Muscle of leg (tissue), 11 donors: ENCODE results near the gene C16orf87. TPM values are rescaled to one million over a fixed set of nuclear protein-coding genes. Genes with fewer than 3 reads are reported as not detected.

Experiments used
- DNase-seq: peaks from one replicate; pipeline ENCODE4 v3.0.0; 2013
- H3K27ac ChIP-seq: one replicate; pipeline ENCODE4 v1.5.1; 2013; ENCODE audit warnings: mild to moderate bottlenecking, low read length, control low read depth
- H3K27me3 ChIP-seq: one replicate; pipeline ENCODE4 v1.6.1; 2013; ENCODE audit warnings: low read length; ENCODE audit not compliant: control insufficient read depth, insufficient read depth
- H3K36me3 ChIP-seq: one replicate; pipeline ENCODE4 v1.6.1; 2013; ENCODE audit warnings: low read length; ENCODE audit not compliant: control insufficient read depth, insufficient read depth
- H3K4me1 ChIP-seq: one replicate; pipeline ENCODE4 v1.6.1; 2013; ENCODE audit warnings: low read length; ENCODE audit not compliant: control insufficient read depth, insufficient read depth
- H3K4me3 ChIP-seq: one replicate; pipeline ENCODE4 v1.5.1; 2013; ENCODE audit warnings: low read length, control low read depth
- H3K9me3 ChIP-seq: replicated peaks from 2 replicates; pipeline ENCODE4 v1.6.1; 2013; ENCODE audit warnings: low read depth, low read length; ENCODE audit not compliant: control insufficient read depth
- WGBS: methylation state at CpG from one replicate; pipeline ENCODE4 v1.1.5; 2013; ENCODE audit warnings: missing lambda C conversion rate; ENCODE audit not compliant: insufficient coverage; 5-methylcytosine and 5-hydroxymethylcytosine counted together
- polyA plus RNA-seq, 8 donors: library from polyadenylated mRNA; unstranded; fragments of 120-200 nt; gene quantifications; one replicate each; pipeline versions ENCODE4 v1.2.1 to v1.2.3, GENCODE V29; 2013; ENCODE audit warnings: inconsistent platforms in 1 of 8, low replicate concordance in 1 of 8; ENCODE audit not compliant: insufficient read length in 8 of 8, insufficient read depth in 1 of 8
- total RNA-seq: library from RNA; stranded (reverse); fragments of 120-200 nt; gene quantifications from one replicate; pipeline ENCODE4 v1.2.4, GENCODE V29; 2013

Gene C16orf87
- total and polyA plus RNA-seq, 9 donors, result 19.3 to 25.4 (median 22.6) TPM

DNA sequence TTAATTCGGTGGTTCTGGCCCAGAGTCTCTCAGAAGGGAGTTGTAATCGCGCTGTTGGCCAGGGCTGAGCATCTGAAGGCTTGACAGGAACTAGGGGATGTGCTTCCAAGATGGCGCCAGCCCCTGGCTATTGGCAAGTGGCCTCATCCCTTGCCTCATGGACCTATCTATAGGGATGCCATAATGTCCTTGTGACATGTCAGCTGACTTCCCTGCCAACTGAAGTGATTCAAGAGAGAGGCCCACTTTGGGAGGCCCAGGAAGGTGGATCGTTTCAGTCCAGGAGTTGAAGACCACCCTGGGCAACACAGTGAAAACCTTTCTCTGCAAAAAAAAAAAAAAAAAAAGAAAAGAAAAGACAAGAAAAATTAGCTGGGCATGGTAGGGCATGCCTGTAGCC lies 15.0 kb upstream of the C16orf87 start:
- Histone ChIP-seq H3K36me3 (no peaks in the 10 kb centered on the region), H3K4me1 (no peaks in the 10 kb centered on the region), H3K9me3 (peaks cover 4% of the 10 kb centered on the region), H3K27ac (no peak overlapping the region), H3K27me3 (peaks cover 14% of the 10 kb centered on the region), H3K4me3 (no peak overlapping the region)
- 93% methylated on average over 3 of the region's 5 CpGs for WGBS
- no peak for DNase-seq

DNA sequence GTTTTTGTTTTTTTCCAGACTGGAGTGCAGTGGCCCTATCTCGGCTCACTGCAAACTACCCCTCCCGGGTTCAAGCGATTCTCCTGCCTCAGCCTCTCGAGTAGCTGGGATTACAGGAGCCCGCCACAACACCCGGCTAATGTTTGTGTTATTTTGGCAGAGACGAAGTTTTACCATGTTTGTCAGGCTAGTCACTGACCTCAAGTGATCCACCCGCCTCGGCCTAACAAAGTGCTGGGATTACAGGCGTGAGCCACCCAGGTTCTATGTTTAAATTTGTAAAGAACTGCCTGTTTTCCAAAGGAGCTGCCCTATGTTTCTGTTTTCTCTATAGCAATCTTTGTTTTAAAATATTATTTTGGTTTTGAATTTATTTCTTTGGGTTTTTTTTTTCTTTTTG lies 13.8 kb upstream of the C16orf87 start:
- 93% methylated on average over 9 of the region's 10 CpGs for WGBS
- no peaks in the 10 kb centered on the region for H3K36me3 ChIP-seq
- peaks cover 14% of the 10 kb centered on the region for H3K27me3 ChIP-seq
- H3K4me1 ChIP-seq, result no peaks in the 10 kb centered on the region
- no peak overlapping the region for H3K27ac ChIP-seq
- H3K9me3 ChIP-seq, result peaks cover 4% of the 10 kb centered on the region
- no peak for DNase-seq
- no peak overlapping the region for H3K4me3 ChIP-seq

DNA sequence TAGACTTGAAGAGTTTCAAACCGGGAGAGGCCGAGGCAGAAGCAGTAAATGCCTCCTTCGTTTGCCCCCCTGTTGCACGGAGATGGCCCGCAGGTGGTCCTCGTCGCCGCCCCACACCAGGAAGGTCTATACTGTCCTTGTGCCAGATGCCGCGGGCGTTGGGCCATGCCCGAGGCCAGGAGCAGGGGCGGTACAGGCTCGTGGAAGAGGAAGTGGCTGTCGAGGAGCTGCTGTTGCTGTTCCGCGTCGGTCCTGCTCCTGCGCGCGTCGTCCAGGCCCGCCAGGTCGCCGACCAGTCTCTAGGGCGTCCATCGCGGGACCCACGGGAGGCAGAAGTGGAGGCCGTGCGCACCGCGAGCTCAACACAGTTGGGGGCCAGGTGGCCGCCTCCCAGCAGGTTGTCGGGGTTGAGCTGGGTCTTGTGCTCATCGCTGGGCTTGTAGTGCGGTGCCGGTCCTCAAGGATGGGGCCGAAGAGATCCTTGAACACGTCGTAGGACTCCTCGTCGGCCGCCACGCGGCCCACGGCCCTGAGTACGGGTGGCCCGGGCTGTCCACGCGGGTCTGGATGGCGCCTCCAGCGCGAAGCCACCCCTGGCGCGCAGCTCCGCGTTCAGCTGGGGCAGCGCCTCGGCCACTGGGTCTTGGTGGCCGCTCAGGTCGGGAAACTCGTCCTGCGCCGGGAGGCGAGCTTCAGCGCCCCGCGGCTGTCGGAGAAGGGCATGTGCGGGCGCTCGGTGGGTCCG lies 13.1 kb upstream of the C16orf87 start:
- H3K36me3 ChIP-seq, result no peaks in the 10 kb centered on the region
- WGBS, result 24% methylated on average over 57 of the region's 74 CpGs
- no peak overlapping the region for H3K27ac ChIP-seq
- no peaks in the 10 kb centered on the region for H3K4me1 ChIP-seq
- H3K27me3 ChIP-seq, result peaks cover 14% of the 10 kb centered on the region
- H3K9me3 ChIP-seq, result peaks cover 4% of the 10 kb centered on the region
- no peak overlapping the region for H3K4me3 ChIP-seq
- DNase-seq, result no peak

DNA sequence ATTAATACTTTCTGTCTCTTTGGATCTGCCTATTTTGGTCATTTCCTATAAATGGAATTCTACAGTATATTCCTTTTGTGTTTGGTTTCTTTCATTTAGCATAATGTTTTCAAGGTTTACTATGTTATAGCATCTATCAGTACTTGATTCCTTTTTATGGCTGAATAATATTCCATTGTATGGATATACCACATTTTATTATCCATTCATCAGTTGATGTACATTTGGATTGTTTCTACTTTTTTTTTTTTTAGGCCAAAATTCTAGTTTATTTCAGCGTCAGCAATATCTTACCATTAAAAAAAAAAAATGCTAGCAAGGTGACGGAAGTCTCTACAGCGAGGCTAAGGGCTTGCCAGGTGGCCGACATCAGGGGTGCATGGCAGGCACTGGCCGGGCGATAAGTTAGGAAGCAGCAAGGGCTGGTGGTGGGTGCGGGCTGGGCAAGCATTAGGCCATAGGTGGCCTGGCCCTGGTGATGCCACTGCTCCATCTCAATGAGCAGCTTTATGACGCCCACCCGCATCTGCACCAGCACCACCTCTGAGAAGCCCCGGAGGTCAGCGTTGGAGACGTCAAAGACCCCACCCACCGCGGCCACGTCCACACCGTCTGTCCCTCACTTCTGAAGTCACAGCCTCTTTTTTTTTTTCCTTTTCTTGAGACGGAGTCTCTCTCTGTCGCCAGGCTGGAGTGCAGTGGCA lies 11.4 kb upstream of the C16orf87 start:
- Histone ChIP-seq H3K36me3 (no peaks in the 10 kb centered on the region), H3K27me3 (peaks cover 14% of the 10 kb centered on the region), H3K9me3 (peaks cover 4% of the 10 kb centered on the region), H3K27ac (no peak overlapping the region), H3K4me3 (no peak overlapping the region), H3K4me1 (no peaks in the 10 kb centered on the region)
- no peak for DNase-seq
- whole genome bisulfite sequencing, result 92% methylated on average over 17 of the region's 18 CpGs

DNA sequence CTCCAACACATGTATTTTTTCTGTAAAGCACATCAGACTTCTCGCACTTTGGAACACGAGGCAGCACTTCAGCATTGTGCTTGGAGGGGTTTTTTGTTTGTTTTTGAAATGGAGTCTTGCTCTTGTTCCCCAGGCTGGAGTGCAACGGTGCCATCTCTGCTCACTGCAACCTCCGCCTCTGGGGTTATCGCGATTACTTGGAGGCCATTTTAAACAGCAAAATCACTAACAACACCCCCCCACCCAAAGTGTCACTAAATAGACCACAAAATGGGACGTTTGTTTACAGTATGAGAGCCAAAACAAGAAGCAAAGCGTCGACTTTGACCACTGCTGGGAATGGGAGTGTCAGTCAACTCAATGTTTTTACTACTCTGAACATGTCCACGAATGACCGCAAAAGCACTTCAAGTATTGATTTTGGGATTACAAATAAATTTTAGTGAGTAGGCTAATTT lies 9.0 kb upstream of the C16orf87 start:
- peaks cover 4% of the 10 kb centered on the region for H3K9me3 ChIP-seq
- WGBS, result no CpG with 5 or more reads among the region's 11 CpGs
- H3K27ac ChIP-seq, result no peak overlapping the region
- H3K4me1 ChIP-seq, result no peaks in the 10 kb centered on the region
- H3K4me3 ChIP-seq, result no peak overlapping the region
- H3K36me3 ChIP-seq, result no peaks in the 10 kb centered on the region
- no peak for DNase-seq
- peaks cover 14% of the 10 kb centered on the region for H3K27me3 ChIP-seq

DNA sequence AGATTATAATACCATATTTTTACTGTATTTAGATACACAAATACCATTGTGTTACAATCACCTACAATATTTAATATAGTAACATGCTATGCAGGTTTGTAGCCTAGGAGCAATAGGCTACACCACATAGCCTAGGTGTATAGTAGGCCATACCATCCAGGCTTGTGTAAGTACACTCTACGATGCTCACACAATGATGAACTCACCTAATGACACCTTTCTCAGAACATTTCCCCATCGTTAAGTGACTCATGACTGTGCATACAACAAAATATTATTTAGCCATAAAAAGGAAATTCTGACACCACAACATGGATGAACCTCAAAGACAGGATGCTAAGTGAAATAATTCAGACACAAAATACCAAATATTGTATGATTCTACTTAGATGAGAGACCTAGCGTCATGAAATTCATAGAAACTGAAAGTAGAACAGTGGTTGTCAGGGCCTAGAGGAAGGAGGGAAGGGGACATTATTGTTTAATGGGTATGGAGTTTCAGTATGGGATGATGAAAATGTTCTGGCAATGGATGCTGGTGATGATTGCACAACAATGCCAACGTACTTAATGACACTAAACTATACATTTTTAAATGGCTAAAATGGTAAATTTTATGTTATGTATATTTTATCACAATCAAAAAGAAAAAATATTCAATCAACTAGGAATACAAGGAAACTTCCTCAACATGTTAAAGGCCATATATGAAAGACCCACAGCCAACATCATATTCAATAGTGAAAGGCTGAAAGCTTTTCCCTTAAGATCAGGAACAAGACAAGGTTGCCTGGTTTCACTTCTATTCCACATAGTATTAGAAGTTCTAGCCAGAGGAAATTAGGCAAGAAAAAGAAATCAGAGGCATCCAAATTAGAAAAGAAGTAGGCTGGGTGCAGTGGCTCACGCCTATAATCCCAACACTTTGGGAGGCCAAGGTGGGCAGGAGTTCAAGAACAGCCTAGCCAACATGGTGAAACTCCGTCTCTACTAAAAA lies 5.9 kb upstream of the C16orf87 start:
- Histone ChIP-seq H3K27ac (no peak overlapping the region), H3K4me3 (no peak overlapping the region), H3K4me1 (no peaks in the 10 kb centered on the region), H3K36me3 (no peaks in the 10 kb centered on the region), H3K27me3 (peaks cover 3% of the 10 kb centered on the region), H3K9me3 (no peaks in the 10 kb centered on the region)
- DNase-seq, result no peak
- WGBS, result 60% methylated on average over 1 of the region's 6 CpGs

DNA sequence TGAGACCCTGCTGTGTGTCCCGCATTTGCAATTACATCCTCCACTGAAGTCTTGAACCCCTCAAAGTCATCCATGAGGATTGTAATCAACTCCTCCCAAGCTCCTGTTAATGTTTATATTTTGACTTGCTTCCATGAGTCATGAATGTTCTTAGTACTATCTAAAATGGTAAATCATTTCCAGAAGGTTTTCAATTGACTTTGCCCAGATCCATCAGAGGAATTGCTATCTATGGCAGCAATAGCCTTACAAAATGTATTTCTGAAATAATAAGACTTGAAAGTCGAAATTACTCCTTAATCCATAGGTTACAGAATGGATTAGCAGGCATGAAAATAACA lies 2.5 kb upstream of the C16orf87 start:
- Histone ChIP-seq H3K36me3 (no peaks in the 10 kb centered on the region), H3K27me3 (peaks cover 3% of the 10 kb centered on the region), H3K4me1 (peaks cover 3% of the 10 kb centered on the region), H3K4me3 (no peak overlapping the region), H3K27ac (no peak overlapping the region), H3K9me3 (no peaks in the 10 kb centered on the region)
- no peak for DNase-seq
- WGBS, result no CpG with 5 or more reads among the region's 2 CpGs

DNA sequence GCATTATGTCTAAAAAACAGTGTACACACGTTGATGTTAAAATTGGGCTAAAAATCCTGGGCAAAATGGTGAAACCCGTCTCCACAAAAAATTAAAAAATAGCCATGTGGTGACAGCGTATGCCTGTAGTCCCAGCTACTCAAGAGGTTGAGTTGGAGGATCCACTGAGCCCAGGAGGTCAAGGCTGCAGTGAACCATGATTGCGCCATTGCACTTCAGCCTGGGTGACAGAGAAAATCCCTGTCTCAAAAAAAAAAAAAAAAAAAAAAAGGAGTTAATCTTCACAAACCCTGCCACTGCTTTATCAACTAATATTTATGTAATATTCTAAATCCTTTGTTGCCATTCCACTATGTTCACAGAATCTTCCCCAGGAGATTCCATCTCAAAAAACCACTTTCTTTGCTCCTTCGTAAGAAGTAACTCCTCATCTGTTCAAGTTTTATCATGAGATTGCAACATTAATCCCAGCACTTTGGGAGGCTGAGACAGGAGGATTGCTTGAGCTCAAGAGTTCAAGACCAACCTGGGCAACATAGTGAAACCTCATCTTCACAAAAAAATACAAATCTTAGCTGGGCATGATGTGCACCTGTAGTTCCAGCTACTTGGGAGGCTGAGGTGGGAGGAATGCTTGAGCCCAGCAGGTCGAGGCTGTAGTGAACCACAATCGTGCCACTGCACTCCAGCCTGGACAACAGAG lies 1.9 kb upstream of the C16orf87 start:
- H3K27me3 ChIP-seq, result peaks cover 3% of the 10 kb centered on the region
- 93% methylated on average over 3 of the region's 7 CpGs for WGBS
- DNase-seq, result no peak
- peaks cover 3% of the 10 kb centered on the region for H3K4me1 ChIP-seq
- H3K4me3 ChIP-seq, result no peak overlapping the region
- no peaks in the 10 kb centered on the region for H3K36me3 ChIP-seq
- no peaks in the 10 kb centered on the region for H3K9me3 ChIP-seq
- H3K27ac ChIP-seq, result no peak overlapping the region

DNA sequence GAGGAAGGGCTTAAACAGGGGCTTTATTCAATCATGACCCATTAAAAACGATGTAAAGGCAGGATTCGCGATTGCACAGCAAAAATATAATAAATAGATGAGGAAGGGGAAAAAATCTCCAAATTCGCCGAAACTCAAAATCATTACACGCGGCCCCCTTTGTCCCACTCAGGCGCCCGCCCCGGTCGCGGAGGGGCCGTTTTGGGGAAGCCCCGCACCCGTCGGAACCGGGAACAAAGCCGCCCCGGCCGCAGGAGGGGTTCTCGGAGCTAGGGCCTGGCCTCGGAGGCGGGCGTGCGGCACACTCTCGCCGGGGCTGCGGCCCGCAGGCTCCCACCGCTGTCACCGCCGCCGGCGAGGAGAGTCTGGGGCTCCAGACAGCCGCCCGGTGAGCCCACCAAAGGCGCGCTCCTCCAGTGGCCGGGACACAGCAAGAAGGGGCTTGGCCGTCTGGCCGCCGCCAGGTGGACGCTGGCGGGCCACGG lies 521 bp downstream of the C16orf87 start:
- Histone ChIP-seq H3K27ac (peak overlapping the region; percentile 96), H3K27me3 (peaks cover 3% of the 10 kb centered on the region), H3K9me3 (no peaks in the 10 kb centered on the region), H3K36me3 (no peaks in the 10 kb centered on the region), H3K4me3 (peak overlapping the region; percentile 82), H3K4me1 (peaks cover 3% of the 10 kb centered on the region)
- peak; percentile 58 for DNase-seq
- WGBS, result under 1% methylated on average over 40 of the region's 45 CpGs
